ENCODE data around the gene CBR3. TPM values are rescaled to one million over a fixed set of nuclear protein-coding genes. Genes with fewer than 3 reads are reported as not detected.

CBR3 gene
- total RNA-seq, 4 donors from 2014 or later, result 0.80 to 2.9 (median 1.8) TPM

DNA sequence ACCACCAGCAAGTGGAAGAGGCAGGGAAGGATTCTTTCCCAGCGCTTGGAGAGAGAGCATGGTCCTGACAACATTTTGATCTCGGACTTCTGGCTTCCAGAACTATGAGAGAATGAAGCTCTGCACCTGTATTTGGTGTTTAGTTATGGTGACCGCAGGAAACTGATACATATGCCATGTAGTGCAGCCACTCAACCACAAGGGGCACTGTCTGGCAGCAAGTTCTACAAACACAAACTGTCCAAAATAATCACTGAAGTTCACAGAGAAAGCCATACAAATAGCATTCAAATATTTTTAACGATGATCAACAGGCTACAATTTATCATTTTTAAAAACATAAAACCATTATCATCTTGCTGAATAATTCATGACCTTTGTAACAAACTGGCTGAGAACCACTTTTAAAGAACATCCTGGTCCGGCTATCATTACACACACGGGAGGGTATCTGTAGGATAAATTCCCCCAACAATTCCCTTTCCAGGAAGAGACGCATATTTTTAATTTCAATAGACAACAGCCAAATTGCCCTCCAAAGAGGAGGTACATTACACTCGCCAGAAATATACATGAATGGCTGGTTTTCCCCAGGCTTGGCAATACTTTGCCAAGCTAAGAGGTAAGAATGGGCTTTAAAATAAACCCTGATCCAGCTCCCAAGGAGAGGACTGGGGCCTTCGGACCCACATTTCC is 9.2 kb upstream of the CBR3 start:
- intact Hi-C loops (cut with DNase I; ENCODE audit: low total_unique reads) (no loop called here), in situ Hi-C loops (cut with MboI; ENCODE audit: low sequenced_read_pairs in 4 of 4) (no loop called here)
- Histone ChIP-seq H3K36me3 (no peaks in the 10 kb centered on the region), H3K27me3 (peaks cover 3 to 6% (median 5%) of the 10 kb centered on the region in 3 donors), H3K27ac (no peak overlapping the region), H3K4me3 (no peak overlapping the region), H3K9me3 (no peaks in the 10 kb centered on the region), H3K4me1 (peaks cover 0 to 9% of the 10 kb centered on the region in 2 donors)
- DNase-seq, result no peak
- peak; percentile 49 to 60 for ATAC-seq
- TF ChIP-seq POLR2A (IDR thresholded peaks at IDR 0.05), result no peak
- TF ChIP-seq, protein P1, sequence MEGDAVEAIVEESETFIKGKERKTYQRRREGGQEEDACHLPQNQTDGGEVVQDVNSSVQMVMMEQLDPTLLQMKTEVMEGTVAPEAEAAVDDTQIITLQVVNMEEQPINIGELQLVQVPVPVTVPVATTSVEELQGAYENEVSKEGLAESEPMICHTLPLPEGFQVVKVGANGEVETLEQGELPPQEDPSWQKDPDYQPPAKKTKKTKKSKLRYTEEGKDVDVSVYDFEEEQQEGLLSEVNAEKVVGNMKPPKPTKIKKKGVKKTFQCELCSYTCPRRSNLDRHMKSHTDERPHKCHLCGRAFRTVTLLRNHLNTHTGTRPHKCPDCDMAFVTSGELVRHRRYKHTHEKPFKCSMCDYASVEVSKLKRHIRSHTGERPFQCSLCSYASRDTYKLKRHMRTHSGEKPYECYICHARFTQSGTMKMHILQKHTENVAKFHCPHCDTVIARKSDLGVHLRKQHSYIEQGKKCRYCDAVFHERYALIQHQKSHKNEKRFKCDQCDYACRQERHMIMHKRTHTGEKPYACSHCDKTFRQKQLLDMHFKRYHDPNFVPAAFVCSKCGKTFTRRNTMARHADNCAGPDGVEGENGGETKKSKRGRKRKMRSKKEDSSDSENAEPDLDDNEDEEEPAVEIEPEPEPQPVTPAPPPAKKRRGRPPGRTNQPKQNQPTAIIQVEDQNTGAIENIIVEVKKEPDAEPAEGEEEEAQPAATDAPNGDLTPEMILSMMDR (IDR thresholded peaks at IDR 0.05 in 4 of 5, conservative IDR thresholded peaks at IDR 0.05 in 1 of 5), result peak; percentile 58 to 89 (median 66)

DNA sequence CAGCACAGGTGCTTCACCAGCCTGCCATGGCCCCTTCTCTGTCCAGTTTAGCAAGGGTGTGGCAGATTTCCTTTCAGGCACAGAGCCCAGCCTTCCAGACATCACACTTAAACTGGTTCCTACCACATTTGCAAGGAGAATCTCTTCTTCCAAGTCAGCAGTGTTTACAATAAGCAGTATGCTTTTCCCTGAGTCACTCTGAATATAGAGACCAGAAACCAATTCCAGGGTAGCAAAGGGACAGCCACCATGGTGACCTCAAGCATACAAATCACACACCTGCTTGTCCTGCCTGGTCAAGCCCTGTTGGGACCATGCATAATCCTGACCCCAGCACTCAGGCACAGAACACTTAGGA is 8.7 kb upstream of the CBR3 start:
- TF ChIP-seq, protein P1 (IDR thresholded peaks at IDR 0.05 in 4 of 5, conservative IDR thresholded peaks at IDR 0.05 in 1 of 5), result no peak
- TF ChIP-seq POLR2A (IDR thresholded peaks at IDR 0.05), result no peak
- Histone ChIP-seq H3K36me3 (no peaks in the 10 kb centered on the region), H3K9me3 (no peaks in the 10 kb centered on the region), H3K4me1 (peaks cover 0 to 9% of the 10 kb centered on the region in 2 donors), H3K27ac (no peak overlapping the region), H3K4me3 (no peak overlapping the region), H3K27me3 (peaks cover 3 to 6% (median 5%) of the 10 kb centered on the region in 3 donors)
- ATAC-seq, result no peak
- intact Hi-C loops (cut with DNase I; ENCODE audit: low total_unique reads), result no loop called here
- in situ Hi-C loops (cut with MboI; ENCODE audit: low sequenced_read_pairs in 4 of 4), result no loop called here
- DNase-seq, result no peak

DNA sequence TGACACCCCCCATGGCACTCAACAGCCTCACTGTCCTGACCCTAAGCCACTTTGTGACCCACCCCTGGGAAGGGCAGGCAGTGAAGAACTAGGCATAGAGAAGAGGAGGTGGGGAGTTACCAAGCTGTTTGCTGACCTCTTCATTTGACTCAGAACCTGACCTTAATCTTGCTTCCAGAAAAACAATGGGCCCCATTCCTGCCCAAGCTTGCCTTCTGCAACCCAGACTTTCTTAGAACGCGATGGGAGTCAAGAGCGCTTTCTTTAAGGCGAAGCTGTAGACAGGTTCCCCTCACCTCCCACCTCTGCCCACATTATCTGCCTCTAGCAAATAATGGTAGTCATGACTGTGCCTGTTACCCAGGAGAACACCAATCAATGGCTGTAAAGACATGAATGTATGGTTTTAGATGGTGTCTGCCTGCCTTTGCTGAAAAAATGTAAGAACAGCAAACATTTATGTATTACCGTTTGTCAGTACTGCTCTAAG is 8.2 kb upstream of the CBR3 start:
- no peak for TF ChIP-seq POLR2A (IDR thresholded peaks at IDR 0.05)
- TF ChIP-seq, protein P1 (IDR thresholded peaks at IDR 0.05 in 4 of 5, conservative IDR thresholded peaks at IDR 0.05 in 1 of 5), result no peak
- ATAC-seq (no peak), DNase-seq (no peak)
- in situ Hi-C loops (cut with MboI; ENCODE audit: low sequenced_read_pairs in 4 of 4) (no loop called here), intact Hi-C loops (cut with DNase I; ENCODE audit: low total_unique reads) (no loop called here)
- Histone ChIP-seq H3K4me1 (peaks cover 0 to 9% of the 10 kb centered on the region in 2 donors), H3K36me3 (no peaks in the 10 kb centered on the region), H3K9me3 (no peaks in the 10 kb centered on the region), H3K4me3 (no peak overlapping the region), H3K27ac (no peak overlapping the region), H3K27me3 (peaks cover 3 to 6% (median 5%) of the 10 kb centered on the region in 3 donors)

DNA sequence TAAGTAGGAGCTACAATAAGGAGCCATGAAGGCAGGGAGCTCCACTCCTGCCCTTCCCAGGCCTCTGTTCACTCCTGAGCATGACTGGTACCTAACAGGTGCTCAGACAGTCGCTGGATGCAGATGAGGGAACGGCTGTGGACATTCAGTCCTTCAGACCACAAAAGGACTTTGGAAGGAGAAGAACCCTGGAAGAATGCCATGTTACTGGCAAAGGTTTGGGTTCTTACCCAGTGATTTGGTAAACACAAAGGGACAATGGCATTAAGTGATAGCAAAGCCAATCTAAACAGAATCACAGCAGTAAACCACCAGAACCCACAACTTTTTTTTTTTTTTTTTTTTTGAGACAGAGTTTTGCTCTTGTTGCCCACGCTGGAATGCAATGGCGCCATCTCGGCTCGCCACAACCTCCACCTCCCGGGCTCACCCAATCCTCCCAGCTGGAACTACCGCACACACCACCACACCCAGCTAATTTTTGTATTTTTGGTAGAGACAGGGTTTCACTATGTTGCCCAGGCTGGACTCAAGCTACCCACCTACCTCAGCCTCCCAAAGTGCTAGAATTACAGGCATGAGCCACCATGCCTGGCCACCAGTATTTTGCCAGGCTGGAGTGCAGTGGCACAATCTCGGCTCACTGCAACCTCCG is 7.5 kb upstream of the CBR3 start:
- Histone ChIP-seq H3K36me3 (no peaks in the 10 kb centered on the region), H3K9me3 (no peaks in the 10 kb centered on the region), H3K4me3 (no peak overlapping the region), H3K4me1 (peaks cover 0 to 9% of the 10 kb centered on the region in 2 donors), H3K27me3 (peaks cover 6 to 12% (median 10%) of the 10 kb centered on the region in 3 donors), H3K27ac (no peak overlapping the region)
- DNase-seq, result no peak
- TF ChIP-seq, protein P1 (IDR thresholded peaks at IDR 0.05 in 4 of 5, conservative IDR thresholded peaks at IDR 0.05 in 1 of 5), result no peak
- no peak for TF ChIP-seq POLR2A (IDR thresholded peaks at IDR 0.05)
- intact Hi-C loops (cut with DNase I; ENCODE audit: low total_unique reads) (no loop called here), in situ Hi-C loops (cut with MboI; ENCODE audit: low sequenced_read_pairs in 4 of 4) (no loop called here)
- ATAC-seq, result no peak
